Mesenteric fat pad (tissue), 1 donor: ENCODE measurements around the gene TMPRSS3. TPM values are rescaled to one million over a fixed set of nuclear protein-coding genes. Genes with fewer than 3 reads are reported as not detected.

Experiments
- DNase-seq: peaks from one replicate; pipeline ENCODE4 v3.0.0-alpha.2; 2020; ENCODE audit warnings: low spot score
- total RNA-seq: library from RNA; stranded (reverse); fragmentation: NEBNext Ultra II Directional; extraction: Animal tissue kit (Norgen Biotek cat#: 25700); gene quantifications from one replicate; pipeline ENCODE4 v1.2.1, GENCODE V29; 2021
- donor health status: DM: yes; HTN: yes; CAD: no.

Gene TMPRSS3
- total RNA-seq, 1 donor from 2014 or later: not detected

DNA sequence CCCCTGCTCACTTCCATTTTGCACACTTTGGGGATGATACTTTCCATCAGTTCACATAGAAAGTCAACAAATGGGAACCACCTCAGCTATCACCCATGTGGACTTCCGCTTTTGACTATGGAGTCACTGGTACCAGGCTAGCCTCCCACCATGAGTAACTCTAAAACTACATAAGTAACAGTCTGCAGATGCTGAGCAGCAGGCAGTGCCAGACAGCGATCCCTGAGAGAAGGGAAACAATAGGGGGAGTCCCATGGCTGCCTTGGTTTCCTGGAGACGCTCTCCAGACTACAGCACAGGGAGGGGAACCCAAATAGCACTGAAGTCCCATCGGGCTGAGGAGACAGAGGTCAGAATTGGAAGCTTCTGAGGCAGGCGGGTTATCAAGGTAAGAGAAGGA is 42.2 kb downstream of the TMPRSS3 start:
- DNase-seq: peak; percentile 59

DNA sequence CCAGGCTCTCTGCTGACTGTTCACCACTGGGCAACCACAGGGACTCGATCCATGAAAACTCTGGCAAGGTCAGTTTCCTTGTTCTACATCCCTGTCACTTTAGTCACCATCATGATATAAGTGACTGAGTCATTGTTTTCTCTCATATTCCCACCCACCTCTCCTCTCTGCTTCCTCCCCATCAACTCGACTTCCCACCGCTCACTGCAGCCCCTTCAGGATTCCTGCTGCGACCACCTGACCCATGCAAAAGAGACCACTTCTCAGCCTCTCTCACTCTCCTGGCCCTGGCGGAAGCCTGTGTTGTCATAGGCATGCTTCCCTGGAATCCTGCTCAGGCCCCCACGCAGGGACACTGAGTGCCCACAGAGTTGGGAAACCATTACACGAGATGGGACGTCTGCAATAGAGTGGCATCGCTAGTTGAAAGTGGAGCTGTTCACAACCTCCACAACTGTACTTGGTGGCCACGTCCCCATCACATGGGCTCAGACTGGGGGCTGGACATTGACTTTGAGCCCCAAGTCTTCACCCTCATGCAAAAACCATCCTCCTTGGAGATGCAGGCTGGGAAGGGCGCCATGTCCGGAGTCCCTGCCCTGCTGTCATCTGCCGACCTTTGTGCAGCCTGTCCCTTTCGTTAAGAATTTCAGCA is 43.3 kb downstream of the TMPRSS3 start:
- peak; percentile 75 for DNase-seq

DNA sequence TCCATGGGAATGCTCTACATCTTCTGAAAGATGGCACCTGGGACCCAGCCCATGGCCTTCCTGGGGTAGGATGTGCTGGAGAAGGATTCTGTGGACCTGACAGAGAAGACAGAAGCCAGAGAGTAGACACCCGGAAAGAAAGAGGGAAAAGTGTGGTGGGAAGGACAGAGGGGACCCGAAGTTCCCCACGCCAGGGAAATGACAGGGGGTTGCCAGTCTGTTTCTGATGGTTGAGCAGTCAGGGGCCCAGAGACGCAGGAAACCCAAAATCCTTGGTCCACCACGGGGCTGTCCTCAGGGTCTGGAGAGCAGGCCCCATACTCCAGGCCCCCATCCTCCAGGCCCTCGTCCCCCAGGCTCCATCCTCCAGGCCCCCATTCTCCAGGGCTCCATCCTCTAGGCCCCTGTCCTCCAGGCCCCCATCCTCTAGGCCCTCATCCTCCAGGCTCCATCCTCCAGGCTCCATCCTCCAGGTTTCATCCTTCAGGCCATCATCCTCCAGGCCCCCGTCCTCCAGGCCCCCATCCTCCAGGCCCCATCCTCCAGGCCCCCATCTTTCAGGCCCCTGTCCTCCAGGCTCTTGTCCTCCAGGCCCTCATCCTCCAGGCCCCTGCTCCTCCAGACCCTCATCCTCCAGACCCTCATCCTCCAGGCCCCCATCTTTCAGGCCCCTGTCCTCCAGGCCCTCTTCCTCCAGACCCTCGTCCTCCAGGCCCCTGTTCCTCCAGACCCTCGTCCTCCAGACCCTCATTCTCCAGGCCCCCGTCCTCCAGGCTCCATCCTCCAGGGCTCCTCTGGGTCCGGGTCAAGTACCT is 44.0 kb downstream of the TMPRSS3 start:
- peak; percentile 81 for DNase-seq

DNA sequence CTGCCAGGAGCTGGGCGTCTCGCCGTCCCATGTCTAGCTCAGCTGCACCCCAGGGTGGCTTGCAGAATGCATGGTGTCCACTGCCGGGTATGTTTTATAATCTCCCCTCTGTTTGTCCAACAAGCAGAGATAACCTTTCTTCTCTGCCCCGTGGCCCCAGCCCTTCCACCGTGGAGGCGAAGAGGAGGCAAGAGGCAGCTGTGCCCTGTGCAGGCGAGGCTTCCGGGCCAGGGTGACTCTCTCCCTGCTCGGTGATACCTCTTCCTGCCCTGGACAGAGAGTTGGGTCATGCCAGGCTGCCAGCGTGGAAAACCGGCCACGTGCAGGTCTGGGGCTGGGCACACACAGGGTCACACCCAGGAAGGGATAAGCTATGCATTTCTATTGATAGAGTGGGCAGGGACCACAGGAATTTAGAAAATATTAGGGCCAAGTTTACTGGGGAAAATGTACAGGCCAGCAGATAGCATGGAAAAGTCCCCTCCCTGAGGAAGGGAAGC is 44.9 kb downstream of the TMPRSS3 start, which contains the start of gene TFF2:
TFF2 (minus strand) TSS at position 68 of the 500 bp plus-strand sequence; CDS start at position 31, 37 bp downstream.
- DNase-seq: peak; percentile 83

DNA sequence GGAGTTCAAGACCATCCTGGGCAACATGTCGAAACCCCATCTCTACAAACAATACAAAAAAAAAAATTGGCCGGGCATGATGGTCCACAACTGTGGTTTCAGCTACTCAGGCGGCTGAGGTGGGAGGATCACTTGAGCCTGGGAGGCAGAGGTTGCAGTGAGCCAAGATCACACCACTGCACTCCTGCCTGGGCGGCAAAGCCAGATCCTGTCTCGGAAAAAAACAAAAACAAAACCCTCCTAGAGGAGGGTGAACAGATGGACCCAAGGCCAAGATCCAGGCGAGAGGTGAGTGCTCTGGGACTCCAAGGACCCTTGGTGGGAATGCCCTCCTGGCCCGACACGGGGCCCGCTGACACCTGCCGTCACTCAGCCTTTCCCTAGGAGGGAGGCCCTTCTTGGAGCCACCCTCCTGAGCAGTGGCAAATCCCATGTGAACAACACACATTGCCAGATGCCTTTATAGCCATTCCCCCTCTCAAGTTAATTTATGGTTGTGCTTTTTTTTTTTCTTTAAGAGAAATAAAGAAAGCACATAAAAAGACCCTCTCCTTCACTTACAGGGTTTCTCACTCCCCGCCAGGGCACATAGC is 45.4 kb downstream of the TMPRSS3 start:
- peak; percentile 53 for DNase-seq

DNA sequence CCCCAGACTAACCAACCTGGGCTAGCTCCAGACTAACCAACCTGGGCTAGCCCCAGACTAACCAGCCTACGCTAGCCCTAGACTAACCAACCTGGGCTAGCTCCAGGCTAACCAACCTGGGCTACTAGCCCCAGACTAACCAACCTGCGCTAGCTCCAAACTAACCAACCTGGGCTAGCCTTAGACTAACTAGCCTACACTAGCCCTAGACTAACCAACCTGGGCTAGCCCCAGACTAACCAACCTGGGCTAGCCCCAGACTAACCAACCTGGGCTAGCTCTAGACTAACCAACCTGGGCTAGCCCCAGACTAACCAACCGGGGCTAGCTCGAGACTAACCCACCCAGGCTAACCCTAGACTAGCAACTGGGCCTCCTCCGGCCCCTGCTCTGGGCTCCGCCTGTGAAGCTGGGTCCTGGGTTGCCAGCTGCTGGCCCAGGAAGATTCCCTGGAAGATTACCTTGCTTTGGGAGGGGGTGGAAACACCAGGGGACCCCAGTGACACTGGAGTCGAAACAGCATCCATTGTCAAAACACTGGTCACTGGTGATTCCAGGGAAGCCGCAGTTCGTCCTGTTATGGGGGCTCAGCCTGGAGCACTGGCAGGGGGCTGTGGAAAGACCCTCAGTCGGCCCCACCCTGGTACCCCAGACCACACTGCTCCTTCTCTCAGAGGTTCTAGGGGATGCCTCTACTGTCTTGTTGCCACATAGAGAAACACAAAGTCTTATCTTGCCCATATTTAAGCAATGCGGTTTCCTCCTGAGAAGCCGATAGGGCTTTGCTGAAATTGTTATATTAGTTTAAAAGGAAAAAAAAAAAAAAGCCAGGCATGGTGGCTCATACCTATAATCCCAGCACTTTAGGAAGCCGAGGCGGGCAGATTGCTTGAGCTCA is 46.2 kb downstream of the TMPRSS3 start:
- DNase-seq: peak; percentile 64

DNA sequence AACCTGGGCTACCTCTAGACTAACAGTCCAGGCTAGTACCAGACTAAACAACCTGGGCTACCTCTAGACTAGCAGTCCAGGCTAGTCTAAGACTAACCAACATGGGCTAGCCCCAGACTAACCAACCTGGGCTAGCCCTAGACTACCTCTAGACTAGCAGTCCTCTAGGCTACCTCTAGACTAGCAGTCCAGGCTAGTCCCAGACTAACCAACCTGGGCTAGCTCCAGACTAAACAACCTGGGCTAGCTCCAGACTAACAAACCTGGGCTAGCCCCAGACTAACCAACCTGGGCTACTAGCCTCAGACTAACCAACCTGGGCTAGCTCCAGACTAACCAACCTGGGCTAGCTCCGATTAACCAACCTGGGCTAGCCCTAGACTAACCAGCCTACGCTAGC is 47.1 kb downstream of the TMPRSS3 start:
- DNase-seq: no peak

DNA sequence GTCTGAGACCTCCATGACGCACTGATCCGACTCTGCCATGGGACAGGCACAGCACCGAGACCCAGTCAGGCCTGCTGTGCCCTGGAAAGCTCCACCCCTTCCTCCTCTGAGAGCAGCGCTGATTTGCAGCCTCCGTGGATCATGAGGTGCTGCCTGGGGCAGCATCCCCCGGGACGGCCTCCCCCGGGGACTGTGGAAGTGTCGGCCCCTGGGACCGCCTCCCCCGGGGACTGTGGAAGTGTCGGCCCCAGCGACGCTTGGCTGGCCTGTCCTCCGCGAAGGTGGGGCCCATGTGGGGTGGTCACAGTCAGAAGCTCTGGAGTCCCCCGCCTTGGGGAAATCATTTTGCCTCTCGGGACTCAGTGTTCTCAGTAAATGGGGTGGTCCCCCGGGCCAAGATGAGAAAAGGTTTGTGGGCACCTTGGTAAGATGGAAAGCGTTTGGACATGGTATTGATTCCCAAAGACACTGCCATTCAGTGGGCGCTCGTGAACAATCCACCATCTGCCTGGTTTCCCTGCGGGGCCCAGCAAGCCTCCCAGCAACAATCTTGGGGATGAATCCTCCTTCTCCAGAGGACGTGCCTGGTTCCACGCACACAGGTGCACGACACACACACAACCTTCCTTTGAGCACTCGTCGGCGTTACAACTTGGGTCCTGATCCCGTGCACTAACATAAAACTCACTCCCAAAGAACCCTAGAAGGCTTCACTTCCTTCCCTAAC is 48.1 kb downstream of the TMPRSS3 start:
- DNase-seq: no peak

DNA sequence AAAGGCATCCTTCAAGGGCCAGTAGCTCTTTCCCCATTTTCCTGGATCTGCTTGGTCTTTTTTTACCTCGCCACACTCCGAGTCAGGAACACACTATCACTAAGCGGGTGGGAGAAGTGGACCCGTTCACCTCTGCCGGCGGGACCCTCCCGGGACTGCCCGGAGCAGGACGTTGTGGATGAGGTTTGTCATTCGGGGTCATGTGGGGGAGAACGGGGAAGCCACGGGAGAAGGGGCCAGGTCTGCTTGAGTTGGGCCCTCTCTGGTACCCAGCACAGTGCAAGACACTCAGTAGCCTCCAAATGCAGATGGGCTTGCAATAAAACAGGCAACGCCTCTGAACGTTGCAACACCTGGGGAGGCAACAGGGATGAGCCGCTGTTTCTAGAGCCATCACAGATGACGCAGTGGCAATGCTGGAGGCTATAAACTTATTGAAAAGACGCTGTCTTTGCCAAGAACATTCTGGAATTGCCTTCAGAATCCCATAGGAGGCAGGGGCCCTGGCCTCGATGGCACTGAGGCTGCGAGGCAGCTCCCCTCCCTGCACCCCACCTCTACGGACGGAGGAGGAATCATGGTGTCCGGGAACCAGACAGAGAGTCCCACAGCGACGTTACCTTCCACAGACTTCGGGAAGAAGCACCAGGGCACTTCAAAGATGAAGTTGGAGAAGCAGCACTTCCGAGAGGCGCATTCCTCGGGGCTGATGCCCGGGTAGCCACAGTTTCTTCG is 48.8 kb downstream of the TMPRSS3 start:
- DNase-seq: no peak

DNA sequence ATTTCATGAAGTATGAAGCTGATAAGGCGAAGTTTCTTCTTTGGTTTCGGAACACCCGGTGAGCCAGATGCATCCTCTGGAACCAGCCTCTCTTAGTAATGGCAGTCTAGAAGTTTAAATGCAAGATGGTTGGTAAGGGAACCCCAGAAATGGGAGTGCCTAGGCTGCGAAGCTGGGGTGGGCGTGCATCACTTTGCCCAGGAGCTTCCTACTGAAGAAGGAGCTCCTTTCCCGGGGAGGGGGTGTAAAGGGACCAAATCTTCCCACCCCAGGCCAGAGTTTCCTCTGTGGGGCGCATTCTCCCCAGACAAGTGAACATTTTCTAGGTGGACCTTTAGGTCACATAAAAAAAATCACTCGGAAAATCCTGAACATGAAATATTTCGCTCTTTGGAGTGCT is 49.4 kb downstream of the TMPRSS3 start:
- DNase-seq: no peak

DNA sequence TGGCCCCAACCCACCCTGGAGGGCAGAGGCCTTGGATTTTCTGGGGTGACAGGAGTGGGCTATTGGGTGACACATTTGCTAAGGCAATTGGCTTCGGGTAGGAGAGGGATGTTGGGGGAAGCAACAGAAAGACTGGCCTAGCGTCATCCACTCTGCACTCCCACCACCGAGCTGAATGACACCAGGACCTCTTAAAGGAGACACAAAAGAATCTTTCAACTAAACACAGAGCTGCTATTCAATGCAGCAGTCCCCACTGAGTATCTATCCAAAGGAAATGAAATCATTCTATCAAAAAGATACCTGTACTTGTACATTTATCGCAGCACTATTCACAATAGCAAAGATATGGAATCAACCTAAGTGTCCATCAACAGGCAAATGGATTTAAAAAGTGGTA is 51.2 kb downstream of the TMPRSS3 start:
- DNase-seq: no peak

DNA sequence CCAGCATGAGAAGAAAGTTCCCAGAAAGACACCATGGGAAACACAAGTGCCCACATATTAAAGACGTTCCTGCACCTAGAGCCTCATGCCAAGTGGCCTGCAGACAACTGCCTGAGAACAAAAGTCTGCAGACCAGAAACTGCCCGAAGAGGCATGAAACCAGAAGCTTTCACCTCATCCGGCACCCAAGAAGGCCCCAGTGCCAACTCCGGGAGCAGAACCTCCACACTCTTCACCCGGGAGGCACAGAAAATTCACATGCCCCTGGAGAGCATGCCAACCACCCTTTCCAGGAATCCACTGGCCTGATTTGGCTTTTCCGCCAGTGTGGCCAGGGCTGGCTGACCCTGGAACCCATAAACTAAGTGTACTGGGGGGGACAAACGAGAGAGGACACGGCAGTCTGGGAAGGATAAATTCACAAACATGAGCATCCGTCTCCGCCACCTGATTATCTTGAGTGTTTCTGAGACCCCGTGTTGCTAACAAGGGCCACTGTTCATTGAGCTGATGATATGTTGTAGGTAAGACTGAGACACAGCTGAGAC is 51.8 kb downstream of the TMPRSS3 start:
- no peak for DNase-seq

DNA sequence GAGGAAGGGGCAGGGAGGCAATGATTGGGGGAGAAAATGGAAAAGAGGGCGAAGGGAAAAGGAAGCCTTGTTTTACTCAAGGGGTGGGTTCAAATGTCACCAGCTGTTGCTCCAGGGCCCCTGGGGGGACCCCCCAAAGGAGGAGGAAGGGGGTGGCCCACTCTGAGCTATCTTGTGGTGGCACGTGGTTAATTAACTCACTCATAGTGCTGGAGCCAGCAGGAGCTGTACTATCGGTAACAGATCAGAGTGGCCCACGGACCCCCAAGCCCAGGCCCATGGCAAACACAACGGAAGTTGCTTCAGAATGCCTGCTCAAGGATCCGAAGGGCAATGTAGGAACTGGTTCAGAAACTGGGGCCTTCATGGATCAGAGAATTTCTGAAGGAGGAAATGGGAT is 52.3 kb downstream of the TMPRSS3 start:
- no peak for DNase-seq

DNA sequence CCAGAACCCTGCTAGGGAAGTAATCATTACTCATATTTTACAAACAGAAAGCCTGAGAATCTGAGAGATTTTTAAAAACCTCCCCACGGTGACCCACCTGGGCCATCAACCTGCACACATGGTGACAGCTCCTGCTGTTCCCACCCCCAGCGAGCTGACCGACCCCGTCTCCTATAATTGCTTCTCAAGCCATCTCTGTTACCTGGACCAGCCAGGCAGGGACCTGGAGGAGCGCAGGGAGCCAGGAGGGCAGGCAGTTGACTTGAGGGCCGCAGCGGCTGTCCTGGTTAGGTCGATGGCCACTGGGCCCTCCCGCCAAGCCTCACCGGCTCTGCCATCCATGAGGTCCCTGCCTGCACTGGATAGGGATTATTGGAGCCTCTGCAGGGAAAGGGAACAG is 52.8 kb downstream of the TMPRSS3 start:
- DNase-seq: no peak

DNA sequence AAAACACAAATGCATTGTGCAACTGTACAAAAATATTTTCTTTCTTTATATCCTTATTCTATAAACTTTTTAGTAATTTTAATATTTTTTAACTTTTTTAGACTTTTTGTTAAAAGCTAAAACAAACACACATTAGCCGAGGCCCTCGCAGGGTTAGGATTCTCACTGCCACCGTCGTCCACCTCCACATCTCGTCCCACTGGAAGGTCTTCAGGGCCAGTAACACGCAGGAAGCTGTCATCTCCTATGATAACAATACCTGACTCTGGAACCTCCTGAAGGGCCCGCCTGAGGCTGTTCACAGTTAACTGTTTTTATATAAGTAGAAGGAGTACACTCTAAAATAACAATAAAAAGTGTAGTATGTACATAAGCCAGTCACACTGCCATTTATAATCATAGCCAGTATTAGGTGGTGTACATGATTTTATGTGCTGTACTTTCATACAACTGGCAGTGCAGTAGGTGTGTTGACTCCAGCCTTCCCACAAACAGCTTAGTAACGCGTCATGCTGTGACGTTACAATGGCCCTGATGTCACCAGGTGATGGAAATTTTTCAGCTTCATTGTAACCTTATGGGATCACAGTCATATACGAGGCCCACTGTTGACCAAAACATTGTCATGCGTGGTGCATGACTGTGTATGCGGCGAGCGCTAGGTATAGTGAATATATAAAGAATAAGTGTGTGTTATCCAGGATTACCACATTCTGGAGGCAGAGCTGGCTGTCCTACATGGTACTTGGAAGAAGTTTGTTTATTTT is 53.9 kb downstream of the TMPRSS3 start:
- no peak for DNase-seq

DNA sequence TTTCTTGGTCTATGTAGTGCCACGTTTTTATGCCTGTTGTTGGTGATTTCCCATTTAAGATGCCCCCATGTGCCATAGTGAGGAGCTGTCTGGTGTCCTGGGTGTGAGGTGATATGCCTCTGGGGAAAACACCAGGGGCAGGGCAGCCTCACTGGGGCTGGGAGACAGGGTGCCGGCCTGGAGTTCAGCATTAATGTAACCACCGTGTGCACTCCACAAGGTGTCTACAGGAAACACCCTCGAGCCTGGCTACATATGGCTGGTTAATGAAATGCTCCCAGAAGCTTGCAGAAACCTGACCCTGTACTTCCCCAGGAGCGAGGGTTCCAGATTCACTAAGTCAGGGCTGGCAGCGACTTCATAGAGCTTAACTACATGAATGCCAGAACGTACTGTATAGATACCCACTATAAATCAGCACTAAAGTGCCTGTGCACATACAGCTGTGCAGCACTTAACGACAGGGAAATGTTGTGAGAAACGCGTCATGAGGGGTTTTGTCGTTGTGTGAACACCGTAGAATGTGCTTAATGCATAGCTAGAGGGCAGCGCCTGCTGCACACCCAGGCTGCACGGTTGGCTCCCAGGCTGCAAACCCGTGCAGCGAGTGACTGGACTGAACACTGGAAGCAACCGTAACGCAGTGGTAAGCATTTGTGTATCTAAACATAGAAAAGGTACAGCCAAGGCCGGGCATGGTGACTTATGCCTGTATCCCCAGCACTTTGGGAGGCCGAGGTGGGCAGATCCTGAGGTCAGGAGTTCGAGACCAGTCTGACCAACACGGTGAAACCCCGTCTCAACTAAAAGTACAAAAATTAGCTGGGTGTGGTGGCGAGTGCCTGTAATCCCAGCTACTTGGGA is 55.4 kb downstream of the TMPRSS3 start:
- DNase-seq: no peak
